ENCODE data around the gene GJB5. TPM values are rescaled to one million over a fixed set of nuclear protein-coding genes. Genes with fewer than 3 reads are reported as not detected.

The GJB5 gene
- total RNA-seq, 3 donors from 2014 or later = not detected

GRCh38 chr1:34781071-34781843, 26.4 kb downstream of the GJB5 start, which contains the start of gene GJB3:
Gene GJB3, plus strand, starts transcription at chr1:34781214. Its CDS starts 3,549 bp downstream, at chr1:34784763.
- TF ChIP-seq CTCF (IDR thresholded peaks at IDR 0.05) = no peak
- H3K4me1 ChIP-seq (ENCODE audit: low read depth) = peaks cover 17% of the 10 kb centered on the region
- ATAC-seq (peak; percentile 55), DNase-seq (peak in 2 of 3 donors; percentile 41 to 68)
- no peaks in the 10 kb centered on the region for H3K36me3 ChIP-seq (ENCODE audit: low read depth)
- intact Hi-C loops (cut with DNase I, micrococcal nuclease) = no loop called here
- H3K4me3 ChIP-seq = peak within 1 kb of the TSS; percentile 14
- no peaks in the 10 kb centered on the region for H3K9me3 ChIP-seq

- DNase-seq (peak; percentile 73 to 76 (median 74)), ATAC-seq (peak; percentile 56)
- TF ChIP-seq CTCF (IDR thresholded peaks at IDR 0.05) = no peak
- Histone ChIP-seq H3K4me3 (peak overlapping the region; percentile 14), H3K4me1 (ENCODE audit: low read depth) (peaks cover 23% of the 10 kb centered on the region), H3K36me3 (ENCODE audit: low read depth) (no peaks in the 10 kb centered on the region), H3K9me3 (no peaks in the 10 kb centered on the region)
- intact Hi-C loops (cut with DNase I, micrococcal nuclease) = no loop called here
These were observed 27.1 kb downstream of the GJB5 start for GRCh38 chr1:34781844-34782391.

GRCh38 chr1:34784751-34785221, 29.9 kb downstream of the GJB5 start:
- H3K4me1 ChIP-seq (ENCODE audit: low read depth) = peaks cover 25% of the 10 kb centered on the region
- no peak overlapping the region for H3K4me3 ChIP-seq
- ATAC-seq = no peak
- no peaks in the 10 kb centered on the region for H3K36me3 ChIP-seq (ENCODE audit: low read depth)
- intact Hi-C loops (cut with DNase I, micrococcal nuclease) = no loop called here
- no peak for TF ChIP-seq CTCF (IDR thresholded peaks at IDR 0.05)
- no peaks in the 10 kb centered on the region for H3K9me3 ChIP-seq
- no peak for DNase-seq

GRCh38 chr1:34785231-34785874, 30.5 kb downstream of the GJB5 start:
- intact Hi-C loops (cut with DNase I, micrococcal nuclease) = no loop called here
- no peak for ATAC-seq
- TF ChIP-seq CTCF (IDR thresholded peaks at IDR 0.05) = no peak
- Histone ChIP-seq H3K4me3 (no peak overlapping the region), H3K36me3 (ENCODE audit: low read depth) (no peaks in the 10 kb centered on the region), H3K9me3 (no peaks in the 10 kb centered on the region), H3K4me1 (ENCODE audit: low read depth) (peaks cover 25% of the 10 kb centered on the region)
- DNase-seq = no peak

GRCh38 chr1:34785875-34786470, 31.1 kb downstream of the GJB5 start:
- Histone ChIP-seq H3K4me3 (no peak overlapping the region), H3K4me1 (ENCODE audit: low read depth) (peaks cover 25% of the 10 kb centered on the region), H3K9me3 (no peaks in the 10 kb centered on the region), H3K36me3 (ENCODE audit: low read depth) (no peaks in the 10 kb centered on the region)
- DNase-seq (no peak), ATAC-seq (no peak)
- TF ChIP-seq CTCF (IDR thresholded peaks at IDR 0.05) = no peak
- intact Hi-C loops (cut with DNase I, micrococcal nuclease) = no loop called here
